SK-N-SH (cell line): ENCODE results near the gene LTF. TPM values are rescaled to one million over a fixed set of nuclear protein-coding genes. Genes with fewer than 3 reads are reported as not detected.

Experiments
- CTCF ChIA-PET: fragments of 300-600, 350-600 bp; formaldehyde crosslinking; extraction: SDS; loops from one replicate; lab custom pipeline; 2021; lab: Yijun Ruan, JAX
- POLR2A ChIA-PET: fragments of 350-600 bp; sonication (Branson Sonifier 250); formaldehyde crosslinking; extraction: SDS; loops from one replicate; lab custom pipeline; 2020; ENCODE audit warnings: antibody characterized with exemption, inconsistent platforms; lab: Yijun Ruan, JAX
- DNase-seq: peaks from one replicate; pipeline ENCODE4 v3.0.0; 2012
- H2AFZ ChIP-seq: fragments of 200-600 bp; sonication (generic); 2 replicates; pipeline ENCODE4 v1.8.1; 2016; ENCODE audit warnings: antibody characterized with exemption, mild to moderate bottlenecking, low read depth
- H3F3A ChIP-seq: fragments of 200-600 bp; sonication (generic); replicated peaks from 2 replicates; pipeline ENCODE3; 2016; ENCODE audit warnings: antibody characterized with exemption, mild to moderate bottlenecking; ENCODE audit not compliant: insufficient read depth
- H3K27ac ChIP-seq, 2 experiments: fragments of 200-500 bp in 1 of 2; fragments of 200-600 bp in 1 of 2; sonication (Bioruptor generic) in 1 of 2; sonication (generic), shearing (Covaris generic) in 1 of 2; 2 replicates each; pipeline versions ENCODE4 v1.5.1 to v1.6.1; 2014 to 2016; ENCODE audit warnings: low read depth in 2 of 2, inconsistent platforms in 1 of 2, low read length in 1 of 2, mild to moderate bottlenecking in 1 of 2, mixed read lengths in 1 of 2
- H3K27me3 ChIP-seq: fragments of 200-600 bp; sonication (generic), shearing (Covaris generic); 2 replicates; pipeline ENCODE4 v1.6.1; 2016; ENCODE audit warnings: mixed run types; ENCODE audit not compliant: insufficient read depth
- H3K36me3 ChIP-seq, 2 experiments: fragments of 200-500 bp in 1 of 2; fragments of 200-600 bp in 1 of 2; sonication (Bioruptor generic) in 1 of 2; sonication (generic) in 1 of 2; replicated peaks in 1 of 2; 2 replicates each; pipeline versions ENCODE3 to v1.5.1; 2014 to 2016; ENCODE audit warnings: low read length in 1 of 2, mild to moderate bottlenecking in 1 of 2; ENCODE audit not compliant: insufficient read depth in 2 of 2, control insufficient read depth in 1 of 2
- H3K4me1 ChIP-seq, 2 experiments: fragments of 200-500 bp in 1 of 2; fragments of 200-600 bp in 1 of 2; sonication (Bioruptor generic) in 1 of 2; sonication (generic), shearing (Covaris generic) in 1 of 2; 2 replicates each; pipeline versions ENCODE4 v1.5.1 to v1.6.1; 2014 to 2016; ENCODE audit warnings: low read depth in 1 of 2, low read length in 1 of 2, mixed run types in 1 of 2; ENCODE audit not compliant: insufficient read depth in 2 of 2, control insufficient read depth in 1 of 2
- H3K4me2 ChIP-seq: fragments of 200-600 bp; sonication (generic), shearing (Covaris generic); 2 replicates; pipeline ENCODE4 v1.6.1; 2017; ENCODE audit warnings: mixed run types
- H3K4me3 ChIP-seq, 2 experiments: fragments of 200-500 bp in 1 of 2; fragments of 200-600 bp in 1 of 2; sonication (Bioruptor generic) in 1 of 2; sonication (generic), shearing (Covaris generic) in 1 of 2; 2 replicates each; pipeline versions ENCODE4 v1.5.1 to v1.8.1; 2014 to 2016; ENCODE audit warnings: low read depth in 2 of 2, inconsistent platforms in 1 of 2, low read length in 1 of 2, mild to moderate bottlenecking in 1 of 2, mixed read lengths in 1 of 2, moderate library complexity in 1 of 2
- H3K79me2 ChIP-seq: fragments of 200-600 bp; sonication (generic); 2 replicates; pipeline ENCODE4 v1.8.1; 2017; ENCODE audit warnings: mild to moderate bottlenecking; ENCODE audit not compliant: insufficient read depth
- H3K9ac ChIP-seq: fragments of 200-600 bp; sonication (generic); 2 replicates; pipeline ENCODE4 v1.6.1; 2017; ENCODE audit warnings: mixed run types
- H3K9me2 ChIP-seq: fragments of 200-600 bp; sonication (generic); 2 replicates; pipeline ENCODE4 v1.6.1; 2017; ENCODE audit warnings: mixed run types
- H3K9me3 ChIP-seq: fragments of 200-600 bp; sonication (generic); 2 replicates; pipeline ENCODE4 v1.6.1; 2017; ENCODE audit warnings: mixed run types, mild to moderate bottlenecking, moderate library complexity
- H4K20me1 ChIP-seq: fragments of 200-600 bp; sonication (generic); 2 replicates; pipeline ENCODE4 v1.6.1; 2017; ENCODE audit warnings: mild to moderate bottlenecking, mixed run types; ENCODE audit not compliant: insufficient read depth
- CTCF ChIP-seq: fragments of 200-600 bp; sonication (generic); IDR thresholded peaks from 2 replicates; pipeline ENCODE4 v1.6.1; 2017; ENCODE audit warnings: antibody characterized with exemption, mild to moderate bottlenecking, moderate library complexity
- EP300 ChIP-seq, 2 experiments: IDR thresholded peaks; 2 replicates each; pipeline versions ENCODE4 v1.4.0 to v1.6.1; 2012; ENCODE audit warnings: borderline replicate concordance in 1 of 2, low read depth in 1 of 2, low read length in 1 of 2
- EZH2phosphoT487 ChIP-seq: fragments of 200-600 bp; sonication (generic); IDR thresholded peaks from 2 replicates; pipeline ENCODE4 v1.6.1; 2017; ENCODE audit warnings: low read depth, mixed run types, mild to moderate bottlenecking, antibody characterized with exemption, moderate library complexity, borderline replicate concordance
- GATA2 ChIP-seq: sonication (generic); formaldehyde crosslinking; IDR thresholded peaks from 2 replicates; pipeline ENCODE4 v1.5.0; 2020; ENCODE audit warnings: mild to moderate bottlenecking, missing genetic modification reagents
- NFIC ChIP-seq: IDR thresholded peaks from 2 replicates; pipeline ENCODE4 v1.4.0; 2012; ENCODE audit warnings: borderline replicate concordance
- RAD21 ChIP-seq: IDR thresholded peaks from 2 replicates; pipeline ENCODE4 v1.6.1; 2012; ENCODE audit warnings: mild to moderate bottlenecking, low read length
- REST ChIP-seq: IDR thresholded peaks from 2 replicates; pipeline ENCODE4 v1.6.1; 2012; ENCODE audit warnings: mild to moderate bottlenecking, low read depth, low read length, moderate library complexity
- RXRA ChIP-seq: IDR thresholded peaks from 2 replicates; pipeline ENCODE4 v1.4.0; 2012; ENCODE audit warnings: low read depth, mild to moderate bottlenecking, borderline replicate concordance
- SMC3 ChIP-seq: IDR thresholded peaks from 2 replicates; pipeline ENCODE4 v1.6.1; 2012; ENCODE audit warnings: low read depth, low read length, improper control_type of control experiment
- TAF1 ChIP-seq: IDR thresholded peaks from 2 replicates; pipeline ENCODE4 v1.6.1; 2012; ENCODE audit warnings: low read depth, mild to moderate bottlenecking, low read length, moderate library complexity, borderline replicate concordance
- TCF12 ChIP-seq: IDR thresholded peaks from 2 replicates; pipeline ENCODE4 v1.4.0; 2012
- USF2 ChIP-seq: fragments of 150-350 bp; IDR thresholded peaks from 2 replicates; pipeline ENCODE4 v1.6.1; 2017; ENCODE audit warnings: antibody characterized with exemption, low read length, low read depth, borderline replicate concordance
- YY1 ChIP-seq: IDR thresholded peaks from 2 replicates; pipeline ENCODE4 v1.4.0; 2012; ENCODE audit warnings: low read depth, mild to moderate bottlenecking
- WGBS: methylation state at CpG from one replicate; pipeline ENCODE4 v1.1.6; 2017; ENCODE audit warnings: low lambda C conversion rate; 5-methylcytosine and 5-hydroxymethylcytosine counted together
- polyA plus RNA-seq, 3 experiments: library from polyadenylated mRNA; depleted of rRNA; stranded (reverse); fragments of >200 nt; gene quantifications; 2 replicates each; pipeline ENCODE4 v1.2.3, GENCODE V29; 2012
- TF ChIP-seq, protein P1 (sequence below): IDR thresholded peaks from 2 replicates; pipeline ENCODE4 v1.4.0; 2012; ENCODE audit warnings: low read depth, borderline replicate concordance
- TF ChIP-seq, protein P2 (sequence below): fragments of 150-350 bp; IDR thresholded peaks from 2 replicates; pipeline ENCODE4 v1.6.1; 2016; ENCODE audit warnings: mild to moderate bottlenecking, low read depth, low read length

LTF gene
- polyA plus RNA-seq, 1 of the 3 experiments (the other 2 are of a cell fraction): not detected

DNA sequence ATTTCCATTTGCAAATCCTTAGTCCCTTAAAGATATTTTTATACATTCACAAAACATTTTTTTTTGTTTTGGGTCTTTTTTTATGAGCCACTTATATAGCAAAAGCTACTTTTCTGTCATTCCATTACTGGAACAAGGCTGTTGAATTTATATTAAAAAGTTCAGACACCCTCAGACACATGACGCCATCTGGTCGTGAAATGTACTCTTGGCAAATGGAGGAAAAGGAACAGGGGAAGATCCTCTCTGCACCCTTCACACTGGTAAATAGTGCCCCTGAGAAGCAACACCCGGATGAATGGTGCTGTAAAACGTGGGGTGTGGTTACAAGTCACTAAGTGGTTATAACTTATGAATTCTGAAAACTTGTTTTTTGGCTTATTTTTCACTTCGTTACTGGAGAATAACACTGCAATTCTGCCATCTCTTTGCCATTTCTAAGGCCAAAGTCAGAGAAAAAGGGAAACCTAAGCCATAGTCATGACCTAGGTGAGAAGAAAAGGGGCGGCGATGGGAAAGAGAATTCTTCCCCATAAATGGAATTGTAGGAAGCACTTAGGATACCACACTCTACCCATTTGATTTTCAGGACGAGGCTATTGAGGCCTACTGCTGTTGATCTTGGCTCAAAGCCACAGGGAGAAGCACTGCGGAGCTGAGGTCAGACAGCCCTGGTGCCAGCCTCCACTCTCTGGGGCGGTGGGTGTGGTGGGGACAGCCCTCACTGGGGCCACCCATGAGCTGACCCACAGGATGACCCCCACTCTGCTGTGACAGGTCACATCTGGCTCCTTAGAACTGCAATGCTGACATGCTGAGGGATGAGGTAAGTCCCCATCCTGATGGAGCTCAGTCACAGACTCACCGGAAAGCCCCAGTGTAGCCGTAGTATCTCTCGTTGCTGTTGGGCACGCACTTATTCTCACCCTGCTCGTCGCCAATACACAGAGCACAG, 21.9 kb downstream of the LTF start:
- peak; percentile 38; the same call in 1 of the 2 replicates for TF ChIP-seq SMC3
- no peak for TF ChIP-seq GATA2 (CRISPR knock-in tag)
- TF ChIP-seq RAD21: peak; percentile 58
- peak; percentile 66 for TF ChIP-seq CTCF
- ChIA-PET CTCF (interaction anchor here (0.6 to 1.3 kb wide), 16 partner anchors 9 to 807 kb away, joined by 3 to 6 read pairs (median 3); partner anchors contain the start of gene LTF), POLR2A (no interaction called here)
- no peak overlapping the region for H3K27ac ChIP-seq
- DNase-seq: peak; percentile 46
- H3K27me3 ChIP-seq: no peaks in the 10 kb centered on the region
- no peaks in the 10 kb centered on the region for H3K9me2 ChIP-seq
- H3K4me1 ChIP-seq: no peaks in the 10 kb centered on the region
- no peaks in the 10 kb centered on the region for H3K79me2 ChIP-seq
- no peaks in the 10 kb centered on the region for H3K36me3 ChIP-seq
- no peak overlapping the region for H3K9ac ChIP-seq
- H2AFZ ChIP-seq: no peak overlapping the region
- H4K20me1 ChIP-seq: no peaks in the 10 kb centered on the region
- no peak overlapping the region for H3K4me2 ChIP-seq
- H3F3A ChIP-seq: no peaks in the 10 kb centered on the region
- WGBS: 46% methylated on average over 16 of the region's 16 CpGs
- no peak overlapping the region; a peak in 1 of 4 replicates for H3K4me3 ChIP-seq
- H3K9me3 ChIP-seq: no peaks in the 10 kb centered on the region

- no peaks in the 10 kb centered on the region for H4K20me1 ChIP-seq
- TF ChIP-seq EP300 (IDR thresholded peaks at IDR 0.05; ENCODE audit: borderline replicate concordance in 1 of 2, low read depth in 1 of 2, low read length in 1 of 2) (no peak), REST (no peak), SMC3 (no peak), NFIC (no peak), RXRA (no peak), USF2 (no peak), TAF1 (no peak), YY1 (no peak), TCF12 (no peak), RAD21 (no peak), EZH2phosphoT487 (no peak)
- TF ChIP-seq, protein P1, sequence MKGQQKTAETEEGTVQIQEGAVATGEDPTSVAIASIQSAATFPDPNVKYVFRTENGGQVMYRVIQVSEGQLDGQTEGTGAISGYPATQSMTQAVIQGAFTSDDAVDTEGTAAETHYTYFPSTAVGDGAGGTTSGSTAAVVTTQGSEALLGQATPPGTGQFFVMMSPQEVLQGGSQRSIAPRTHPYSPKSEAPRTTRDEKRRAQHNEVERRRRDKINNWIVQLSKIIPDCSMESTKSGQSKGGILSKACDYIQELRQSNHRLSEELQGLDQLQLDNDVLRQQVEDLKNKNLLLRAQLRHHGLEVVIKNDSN: no peak
- TF ChIP-seq, protein P2, sequence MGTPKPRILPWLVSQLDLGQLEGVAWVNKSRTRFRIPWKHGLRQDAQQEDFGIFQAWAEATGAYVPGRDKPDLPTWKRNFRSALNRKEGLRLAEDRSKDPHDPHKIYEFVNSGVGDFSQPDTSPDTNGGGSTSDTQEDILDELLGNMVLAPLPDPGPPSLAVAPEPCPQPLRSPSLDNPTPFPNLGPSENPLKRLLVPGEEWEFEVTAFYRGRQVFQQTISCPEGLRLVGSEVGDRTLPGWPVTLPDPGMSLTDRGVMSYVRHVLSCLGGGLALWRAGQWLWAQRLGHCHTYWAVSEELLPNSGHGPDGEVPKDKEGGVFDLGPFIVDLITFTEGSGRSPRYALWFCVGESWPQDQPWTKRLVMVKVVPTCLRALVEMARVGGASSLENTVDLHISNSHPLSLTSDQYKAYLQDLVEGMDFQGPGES: no peak
- H3K79me2 ChIP-seq: no peaks in the 10 kb centered on the region
- ChIA-PET CTCF (no interaction called here), POLR2A (no interaction called here)
- no peaks in the 10 kb centered on the region for H3K4me1 ChIP-seq
- 24% methylated on average over 4 of the region's 4 CpGs for WGBS
- no peak overlapping the region for H2AFZ ChIP-seq
- H3K27me3 ChIP-seq: no peaks in the 10 kb centered on the region
- H3K4me3 ChIP-seq: no peak overlapping the region
- no peaks in the 10 kb centered on the region for H3K9me3 ChIP-seq
- no peak overlapping the region for H3K9ac ChIP-seq
- H3K27ac ChIP-seq: no peak overlapping the region
- no peak for DNase-seq
- H3F3A ChIP-seq: no peaks in the 10 kb centered on the region
- no peaks in the 10 kb centered on the region for H3K36me3 ChIP-seq
- H3K9me2 ChIP-seq: no peaks in the 10 kb centered on the region
- no peak overlapping the region for H3K4me2 ChIP-seq
These were observed 24.0 kb downstream of the LTF start for GRCh38 chr3:46440531-46441294.
